HCT116 (cell line): Measurements from ENCODE around the gene ANKRD7. TPM values are rescaled to one million over a fixed set of nuclear protein-coding genes. Genes with fewer than 3 reads are reported as not detected.

Source experiments
- ATAC-seq: fragments of 200-7000 bp; cut with Tn5 transposase; 2 replicates; pipeline ENCODE4 v1.9.1; 2020; ENCODE audit warnings: mild to moderate bottlenecking, moderate library complexity
- BruUV-seq: library from RNA; stranded (reverse); fragments of 400-500 nt; replicated peaks from 2 replicates; lab custom pipeline; 2021; lab: Mats Ljungman, UMichigan
- CTCF ChIA-PET: fragments of 300-600 bp; sonication (Branson Sonifier 250); formaldehyde crosslinking; loops from one replicate; lab custom pipeline; 2021; ENCODE audit warnings: antibody characterized with exemption; lab: Charles Lee
- POLR2A ChIA-PET: fragments of 300-600, 350-600 bp; sonication (Branson Sonifier 250); formaldehyde crosslinking; loops from one replicate; lab custom pipeline; 2021; ENCODE audit warnings: antibody characterized with exemption; lab: Charles Lee
- RAD21 ChIA-PET, 2 experiments: fragments of 300-600 bp; sonication (Branson Sonifier 250); formaldehyde crosslinking; loops; one replicate each; lab custom pipeline; 2023; ENCODE audit warnings: low total read pairs in 2 of 2; ENCODE audit not compliant: uncharacterized antibody in 2 of 2, unreplicated experiment in 2 of 2, low non-redundant PET in 1 of 2; lab: Charles Lee
- DNase-seq: peaks from one replicate; pipeline ENCODE4 v3.0.0-alpha.2; 2010; ENCODE audit warnings: low read depth, low spot score
- H2AFZ ChIP-seq: fragments of 200-600 bp; shearing (Covaris generic), sonication (generic); 2 replicates; pipeline ENCODE4 v1.6.1; 2017; ENCODE audit warnings: low read depth, mixed run types, mixed read lengths, antibody characterized with exemption, low read length; ENCODE audit not compliant: poor library complexity, severe bottlenecking
- H3K27ac ChIP-seq: 2 replicates; pipeline ENCODE4 v1.5.1; 2012; ENCODE audit warnings: low read depth, low read length
- H3K27me3 ChIP-seq: fragments of 200-600 bp; sonication (generic); 2 replicates; pipeline ENCODE4 v1.6.1; 2016; ENCODE audit warnings: mixed run types, low read length, mixed read lengths; ENCODE audit not compliant: insufficient read depth
- H3K36me3 ChIP-seq, 2 experiments: fragments of 200-500 bp in 1 of 2; fragments of 200-600 bp in 1 of 2; sonication (Bioruptor generic) in 1 of 2; sonication (generic) in 1 of 2; 2 replicates each; pipeline versions ENCODE4 v1.5.1 to v1.6.1; 2014 to 2016; ENCODE audit warnings: low read length in 2 of 2, inconsistent platforms in 1 of 2, mixed read lengths in 1 of 2, mixed run types in 1 of 2; ENCODE audit not compliant: insufficient read depth in 2 of 2, control insufficient read depth in 1 of 2
- H3K4me1 ChIP-seq, 2 experiments: fragments of 200-600 bp in 1 of 2; sonication (generic) in 1 of 2; 2 replicates each; pipeline versions ENCODE4 v1.5.1 to v1.6.1; 2012 to 2017; ENCODE audit warnings: low read length in 2 of 2, inconsistent platforms in 1 of 2, mild to moderate bottlenecking in 1 of 2, mixed read lengths in 1 of 2, mixed run types in 1 of 2, moderate library complexity in 1 of 2; ENCODE audit not compliant: insufficient read depth in 2 of 2, control insufficient read depth in 1 of 2
- H3K4me2 ChIP-seq: fragments of 200-600 bp; sonication (generic); 2 replicates; pipeline ENCODE4 v1.6.1; 2017; ENCODE audit warnings: mixed run types, low read length, mixed read lengths
- H3K4me3 ChIP-seq, 2 experiments: fragments of 200-600 bp in 1 of 2; sonication (generic) in 1 of 2; replicated peaks in 1 of 2; 2 replicates each; pipeline ENCODE4 v1.5.1; 2011 to 2016; ENCODE audit warnings: low read length in 2 of 2, control low read depth in 1 of 2, low read depth in 1 of 2, mild to moderate bottlenecking in 1 of 2, mixed read lengths in 1 of 2, mixed run types in 1 of 2
- H3K79me2 ChIP-seq: fragments of 200-600 bp; sonication (generic); 2 replicates; pipeline ENCODE4 v1.6.1; 2017; ENCODE audit warnings: mild to moderate bottlenecking, mixed run types, low read length, moderate library complexity, mixed read lengths; ENCODE audit not compliant: insufficient read depth
- H3K9ac ChIP-seq: fragments of 200-600 bp; sonication (generic); 2 replicates; pipeline ENCODE4 v1.6.1; 2016; ENCODE audit warnings: low read length, mixed read lengths
- H3K9me2 ChIP-seq: fragments of 200-600 bp; sonication (generic), shearing (Covaris generic); 2 replicates; pipeline ENCODE4 v1.6.1; 2017; ENCODE audit warnings: mixed run types, mild to moderate bottlenecking, moderate library complexity; ENCODE audit not compliant: insufficient read depth
- H3K9me3 ChIP-seq, 2 experiments: fragments of 200-500 bp in 1 of 2; fragments of 200-600 bp in 1 of 2; sonication (Bioruptor generic) in 1 of 2; sonication (generic) in 1 of 2; 2 replicates each; pipeline ENCODE4 v1.6.1; 2014 to 2017; ENCODE audit warnings: low read length in 2 of 2, mixed read lengths in 2 of 2, inconsistent platforms in 1 of 2, low read depth in 1 of 2, mild to moderate bottlenecking in 1 of 2, mixed run types in 1 of 2, moderate library complexity in 1 of 2; ENCODE audit not compliant: control insufficient read depth in 1 of 2, insufficient read depth in 1 of 2
- H4K20me1 ChIP-seq: fragments of 200-600 bp; sonication (generic), shearing (Covaris generic); 2 replicates; pipeline ENCODE4 v1.6.1; 2017; ENCODE audit warnings: mixed run types, mild to moderate bottlenecking, moderate library complexity; ENCODE audit not compliant: insufficient read depth
- ATF3 ChIP-seq: IDR thresholded peaks from 2 replicates; pipeline ENCODE4 v1.6.1; 2012
- CEBPB ChIP-seq: IDR thresholded peaks from 2 replicates; pipeline ENCODE4 v1.6.1; 2012; ENCODE audit warnings: low read depth
- EGR1 ChIP-seq: IDR thresholded peaks from 2 replicates; pipeline ENCODE4 v1.6.1; 2012; ENCODE audit warnings: low read depth
- ELF1 ChIP-seq: IDR thresholded peaks from 2 replicates; pipeline ENCODE4 v1.6.1; 2012; ENCODE audit warnings: low read depth, borderline replicate concordance
- EZH2 ChIP-seq: fragments of 200-600 bp; sonication (generic); IDR thresholded peaks from 2 replicates; pipeline ENCODE4 v1.6.1; 2017; ENCODE audit warnings: antibody characterized with exemption, mixed run types
- EZH2phosphoT487 ChIP-seq: fragments of 200-600 bp; IDR thresholded peaks from 2 replicates; pipeline ENCODE4 v1.6.1; 2018; ENCODE audit warnings: antibody characterized with exemption, borderline replicate concordance
- FOSL1 ChIP-seq: IDR thresholded peaks from 2 replicates; pipeline ENCODE4 v1.6.1; 2012; ENCODE audit warnings: low read depth
- POLR2A ChIP-seq: IDR thresholded peaks from 2 replicates; pipeline ENCODE4 v1.7.0; 2011; ENCODE audit warnings: borderline replicate concordance; ENCODE audit not compliant: insufficient read depth, insufficient read length; ENCODE audit errors: extremely low read depth
- POLR2AphosphoS5 ChIP-seq: IDR thresholded peaks from 2 replicates; pipeline ENCODE4 v1.6.1; 2011; ENCODE audit warnings: mild to moderate bottlenecking, low read depth, low read length, moderate library complexity
- SIN3A ChIP-seq: IDR thresholded peaks from 2 replicates; pipeline ENCODE4 v1.6.1; 2012; ENCODE audit warnings: low read depth
- SP1 ChIP-seq: IDR thresholded peaks from 2 replicates; pipeline ENCODE4 v1.6.1; 2012; ENCODE audit warnings: low read depth
- SRF ChIP-seq: IDR thresholded peaks from 2 replicates; pipeline ENCODE4 v1.6.1; 2012; ENCODE audit warnings: low read depth
- YY1 ChIP-seq: IDR thresholded peaks from 2 replicates; pipeline ENCODE4 v1.6.1; 2011; ENCODE audit warnings: low read length, low read depth, moderate library complexity, mild to moderate bottlenecking; ENCODE audit not compliant: insufficient replicate concordance; ENCODE audit errors: extremely low read depth
- ZBTB33 ChIP-seq: IDR thresholded peaks from 2 replicates; pipeline ENCODE4 v1.6.1; 2011; ENCODE audit warnings: mild to moderate bottlenecking, low read length, moderate library complexity; ENCODE audit not compliant: insufficient replicate concordance; ENCODE audit errors: extremely low read depth
- ZFX ChIP-seq: fragments of 450-650 bp; IDR thresholded peaks from 2 replicates; pipeline ENCODE4 v1.6.1; 2017
- ZNF274 ChIP-seq: fragments of 200-500 bp; sonication (Bioruptor generic); IDR thresholded peaks from 2 replicates; pipeline ENCODE4 v1.6.1; 2014; ENCODE audit warnings: mild to moderate bottlenecking, low read depth, low read length, inconsistent platforms
- intact Hi-C: fragments of 100-400 bp; cut with micrococcal nuclease; formaldehyde crosslinking; loops from 2 replicates; pipeline ENCODE4 v1.10.0; 2022
- total RNA-seq: library from RNA; stranded (reverse); gene quantifications from one replicate; pipeline ENCODE4 v1.2.1, GENCODE V29; 2021; ENCODE audit not compliant: unreplicated experiment
- TF ChIP-seq, protein P1 (sequence below): IDR thresholded peaks from 2 replicates; pipeline ENCODE4 v1.6.1; 2012; ENCODE audit warnings: low read depth

ANKRD7 gene
- total RNA-seq, 1 experiment from 2014 or later = not detected

DNA sequence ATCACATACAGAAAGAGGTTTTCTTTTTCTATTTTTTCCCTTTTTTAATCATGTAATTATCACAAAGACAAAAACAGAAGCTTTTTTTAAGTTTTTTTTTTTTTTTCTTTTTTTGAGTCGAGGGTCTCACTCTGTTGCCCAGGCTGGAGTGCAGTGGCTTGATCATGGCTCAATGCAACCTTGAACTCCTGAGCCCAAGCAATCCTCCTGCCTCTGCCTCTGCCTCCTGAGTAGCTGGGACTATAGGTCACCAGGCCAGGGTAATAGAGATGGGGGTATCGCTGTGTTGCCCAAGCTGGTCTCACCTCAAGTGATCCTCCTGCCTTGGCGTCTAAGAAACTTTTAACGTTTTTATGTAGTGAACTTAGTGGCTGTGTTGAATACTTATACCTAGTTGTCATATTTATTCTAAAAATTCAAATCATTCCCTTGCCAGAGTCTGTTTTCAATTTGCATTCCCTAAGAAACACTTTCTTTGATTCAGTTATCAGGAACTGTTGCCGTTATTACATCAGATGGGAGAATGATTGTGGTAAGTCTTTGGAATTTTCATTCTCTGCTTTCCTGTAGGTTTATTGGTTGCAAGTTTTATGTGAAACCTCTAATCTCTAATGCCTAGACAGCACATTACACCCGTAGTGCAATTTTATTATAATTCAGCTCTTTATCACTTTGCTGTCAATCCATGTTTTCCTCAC, 39.2 kb upstream of the ANKRD7 start (continued):
- TF ChIP-seq, protein P1, sequence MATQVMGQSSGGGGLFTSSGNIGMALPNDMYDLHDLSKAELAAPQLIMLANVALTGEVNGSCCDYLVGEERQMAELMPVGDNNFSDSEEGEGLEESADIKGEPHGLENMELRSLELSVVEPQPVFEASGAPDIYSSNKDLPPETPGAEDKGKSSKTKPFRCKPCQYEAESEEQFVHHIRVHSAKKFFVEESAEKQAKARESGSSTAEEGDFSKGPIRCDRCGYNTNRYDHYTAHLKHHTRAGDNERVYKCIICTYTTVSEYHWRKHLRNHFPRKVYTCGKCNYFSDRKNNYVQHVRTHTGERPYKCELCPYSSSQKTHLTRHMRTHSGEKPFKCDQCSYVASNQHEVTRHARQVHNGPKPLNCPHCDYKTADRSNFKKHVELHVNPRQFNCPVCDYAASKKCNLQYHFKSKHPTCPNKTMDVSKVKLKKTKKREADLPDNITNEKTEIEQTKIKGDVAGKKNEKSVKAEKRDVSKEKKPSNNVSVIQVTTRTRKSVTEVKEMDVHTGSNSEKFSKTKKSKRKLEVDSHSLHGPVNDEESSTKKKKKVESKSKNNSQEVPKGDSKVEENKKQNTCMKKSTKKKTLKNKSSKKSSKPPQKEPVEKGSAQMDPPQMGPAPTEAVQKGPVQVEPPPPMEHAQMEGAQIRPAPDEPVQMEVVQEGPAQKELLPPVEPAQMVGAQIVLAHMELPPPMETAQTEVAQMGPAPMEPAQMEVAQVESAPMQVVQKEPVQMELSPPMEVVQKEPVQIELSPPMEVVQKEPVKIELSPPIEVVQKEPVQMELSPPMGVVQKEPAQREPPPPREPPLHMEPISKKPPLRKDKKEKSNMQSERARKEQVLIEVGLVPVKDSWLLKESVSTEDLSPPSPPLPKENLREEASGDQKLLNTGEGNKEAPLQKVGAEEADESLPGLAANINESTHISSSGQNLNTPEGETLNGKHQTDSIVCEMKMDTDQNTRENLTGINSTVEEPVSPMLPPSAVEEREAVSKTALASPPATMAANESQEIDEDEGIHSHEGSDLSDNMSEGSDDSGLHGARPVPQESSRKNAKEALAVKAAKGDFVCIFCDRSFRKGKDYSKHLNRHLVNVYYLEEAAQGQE = no peak
- TF ChIP-seq EZH2phosphoT487 (no peak), CEBPB (no peak), FOSL1 (no peak), SP1 (no peak), ZBTB33 (no peak), EZH2 (no peak)

DNA sequence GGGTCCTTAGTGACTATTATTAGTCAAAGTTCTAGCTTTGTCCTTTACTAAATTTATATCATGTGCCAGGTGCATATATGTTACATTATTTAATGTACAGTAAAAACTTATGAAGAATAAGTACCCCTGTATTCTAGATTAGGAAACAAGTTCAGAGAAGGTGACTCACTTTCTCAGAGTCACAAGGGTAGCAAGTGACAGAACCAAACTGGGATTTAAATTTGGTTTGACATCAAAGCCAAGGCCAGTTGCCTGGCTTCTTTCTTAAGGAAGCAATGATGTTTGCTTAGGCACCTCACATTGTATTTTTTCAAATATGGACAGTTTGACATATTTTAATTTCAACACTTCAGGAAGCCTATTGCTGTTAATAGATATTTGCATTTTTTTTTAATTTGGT, 38.0 kb upstream of the ANKRD7 start:
- no peaks in the 10 kb centered on the region for H3K9me3 ChIP-seq
- BruUV-seq = no TSS peak
- H4K20me1 ChIP-seq = no peaks in the 10 kb centered on the region; the same call in 1 of the 2 replicates
- peaks cover 67% of the 10 kb centered on the region for H3K79me2 ChIP-seq
- DNase-seq = no peak
- H2AFZ ChIP-seq = no peak overlapping the region
- H3K4me2 ChIP-seq = no peak overlapping the region
- no peak for ATAC-seq
- peaks cover 17 to 22% of the 10 kb centered on the region in 2 experiments; a peak in 3 of 4 replicates for H3K36me3 ChIP-seq
- peaks cover 2 to 15% of the 10 kb centered on the region in 2 experiments; a peak in 3 of 4 replicates for H3K4me1 ChIP-seq
- H3K27ac ChIP-seq = no peak overlapping the region
- no peaks in the 10 kb centered on the region for H3K9me2 ChIP-seq
- ChIA-PET CTCF (no interaction called here), POLR2A (no interaction called here), RAD21 (no interaction called here)
- H3K4me3 ChIP-seq = no peak overlapping the region
- H3K9ac ChIP-seq = no peak overlapping the region
- H3K27me3 ChIP-seq = no peaks in the 10 kb centered on the region
- intact Hi-C loops = no loop called here
- no peak for TF ChIP-seq FOSL1
- TF ChIP-seq YY1 = no peak
- TF ChIP-seq ZBTB33 = no peak
- no peak for TF ChIP-seq POLR2AphosphoS5
- no peak for TF ChIP-seq CEBPB
- no peak for TF ChIP-seq EGR1
- no peak for TF ChIP-seq POLR2A
- no peak for TF ChIP-seq ZFX
- no peak for TF ChIP-seq ATF3
- TF ChIP-seq ELF1 = no peak
- TF ChIP-seq EZH2phosphoT487 = no peak
- no peak for TF ChIP-seq SRF
- no peak for TF ChIP-seq SIN3A
- no peak for TF ChIP-seq ZNF274
